SK-N-SH treated with all-trans-retinoic acid at 6 μM for 48 hours (cell line): Measurements from ENCODE around the gene SLC9A2.

Experiments used
- ATAC-seq: fragments of 200-7000 bp; cut with Tn5 transposase; 3 replicates; pipeline ENCODE4 v1.9.1; 2020; ENCODE audit warnings: mild to moderate bottlenecking, moderate library complexity
- ARNTL ChIP-seq: fragments of 450-650 bp; formaldehyde crosslinking; IDR thresholded peaks from 2 replicates; pipeline ENCODE4 v1.5.0; 2020; ENCODE audit warnings: low read depth, mild to moderate bottlenecking, moderate library complexity, borderline replicate concordance
- BACH2 ChIP-seq: fragments of 250-450 bp; sonication (Bioruptor Pico); IDR thresholded peaks from 2 replicates; pipeline ENCODE4 v1.9.0; 2021; ENCODE audit warnings: mild to moderate bottlenecking, borderline replicate concordance
- CREB5 ChIP-seq: fragments of 250-450 bp; sonication (Bioruptor Pico); IDR thresholded peaks from 2 replicates; pipeline ENCODE4 v1.5.1; 2020; ENCODE audit warnings: low read depth, mild to moderate bottlenecking, moderate library complexity
- CSDC2 ChIP-seq: fragments of 250-450 bp; sonication (Bioruptor Pico); IDR thresholded peaks from 2 replicates; pipeline ENCODE4 v1.5.0; 2020; ENCODE audit warnings: mild to moderate bottlenecking, moderate library complexity
- CSRNP3 ChIP-seq: fragments of 250-450 bp; sonication (Bioruptor Pico); IDR thresholded peaks from 2 replicates; pipeline ENCODE4 v1.5.1; 2021; ENCODE audit warnings: mild to moderate bottlenecking, moderate library complexity
- ESRRG ChIP-seq: fragments of 250-450 bp; sonication (Bioruptor Pico); IDR thresholded peaks from 2 replicates; pipeline ENCODE4 v1.6.1; 2021; ENCODE audit warnings: mild to moderate bottlenecking
- GLIS3 ChIP-seq: fragments of 250-450 bp; sonication (Bioruptor Pico); IDR thresholded peaks from 2 replicates; pipeline ENCODE4 v1.5.0; 2020; ENCODE audit warnings: mild to moderate bottlenecking, moderate library complexity
- OSR1 ChIP-seq: fragments of 250-450 bp; sonication (Bioruptor Pico); IDR thresholded peaks from 2 replicates; pipeline ENCODE4 v1.8.0; 2022; ENCODE audit warnings: moderate library complexity, mild to moderate bottlenecking, inconsistent platforms
- PATZ1 ChIP-seq: fragments of 250-450 bp; sonication (Bioruptor Pico); IDR thresholded peaks from 2 replicates; pipeline ENCODE4 v1.8.0; 2020; ENCODE audit warnings: mild to moderate bottlenecking, moderate library complexity, borderline replicate concordance
- PPARA ChIP-seq: fragments of 250-450 bp; sonication (Bioruptor Pico); IDR thresholded peaks from 2 replicates; pipeline ENCODE4 v1.5.0; 2020; ENCODE audit warnings: mild to moderate bottlenecking, borderline replicate concordance
- RARB ChIP-seq: fragments of 250-450 bp; sonication (Bioruptor Pico); IDR thresholded peaks from 2 replicates; pipeline ENCODE4 v1.8.0; 2021; ENCODE audit warnings: mild to moderate bottlenecking, moderate library complexity
- SNAI2 ChIP-seq: fragments of 250-450 bp; sonication (Bioruptor Pico); IDR thresholded peaks from 2 replicates; pipeline ENCODE4 v1.5.0; 2020; ENCODE audit warnings: mild to moderate bottlenecking, moderate library complexity
- TCF4 ChIP-seq: fragments of 250-450 bp; sonication (Bioruptor Pico); IDR thresholded peaks from 2 replicates; pipeline ENCODE4 v1.8.0; 2021; ENCODE audit warnings: mild to moderate bottlenecking, moderate library complexity, borderline replicate concordance
- TOX ChIP-seq: fragments of 250-450 bp; sonication (Bioruptor Pico); IDR thresholded peaks from 2 replicates; pipeline ENCODE4 v1.8.0; 2021; ENCODE audit warnings: mild to moderate bottlenecking, moderate library complexity, borderline replicate concordance
- ZC3H10 ChIP-seq: fragments of 250-450 bp; sonication (Bioruptor Pico); IDR thresholded peaks from 2 replicates; pipeline ENCODE4 v1.5.1; 2021; ENCODE audit warnings: mild to moderate bottlenecking, moderate library complexity
- ZFP3 ChIP-seq: fragments of 250-450 bp; sonication (Bioruptor Pico); IDR thresholded peaks from 2 replicates; pipeline ENCODE4 v1.5.0; 2020; ENCODE audit warnings: mild to moderate bottlenecking, moderate library complexity
- ZFP30 ChIP-seq: fragments of 450-650 bp; formaldehyde crosslinking; IDR thresholded peaks from 2 replicates; pipeline ENCODE4 v1.5.0; 2022; ENCODE audit warnings: mild to moderate bottlenecking, moderate library complexity
- ZNF565 ChIP-seq: fragments of 450-650 bp; formaldehyde crosslinking; conservative IDR thresholded peaks from 2 replicates; pipeline ENCODE4 v1.5.0; 2020; ENCODE audit warnings: low read depth, mild to moderate bottlenecking, moderate library complexity
- ZNF8 ChIP-seq: fragments of 450-650 bp; formaldehyde crosslinking; IDR thresholded peaks from 2 replicates; pipeline ENCODE4 v1.5.0; 2020; ENCODE audit warnings: mild to moderate bottlenecking, moderate library complexity

SLC9A2 gene

GRCh38 chr2:102582845-102583244 lies 36.5 kb upstream of the SLC9A2 start:
- TF ChIP-seq CREB5 (CRISPR knock-in tag) (no peak), TOX (CRISPR knock-in tag) (no peak), PPARA (CRISPR knock-in tag) (no peak), GLIS3 (CRISPR knock-in tag) (no peak), SNAI2 (CRISPR knock-in tag) (no peak), ZFP30 (no peak), ZC3H10 (CRISPR knock-in tag) (no peak)
- ATAC-seq, result no peak

GRCh38 chr2:102585847-102586404 lies 33.4 kb upstream of the SLC9A2 start:
- ATAC-seq, result no peak
- TF ChIP-seq ZNF8 (CRISPR knock-in tag) (no peak), TOX (CRISPR knock-in tag) (no peak), PPARA (CRISPR knock-in tag) (no peak), TCF4 (CRISPR knock-in tag) (no peak), OSR1 (CRISPR knock-in tag) (no peak), ZNF565 (CRISPR knock-in tag) (no peak), BACH2 (CRISPR knock-in tag) (no peak), CREB5 (CRISPR knock-in tag) (no peak), ESRRG (CRISPR knock-in tag) (no peak)

GRCh38 chr2:102588213-102588939 lies 31.0 kb upstream of the SLC9A2 start:
- TF ChIP-seq PATZ1 (CRISPR knock-in tag) (no peak), ZFP3 (no peak), GLIS3 (CRISPR knock-in tag) (no peak), TOX (CRISPR knock-in tag) (no peak), ESRRG (CRISPR knock-in tag) (no peak), TCF4 (CRISPR knock-in tag) (no peak)
- no peak for ATAC-seq

GRCh38 chr2:102589444-102589843 lies 29.9 kb upstream of the SLC9A2 start:
- ATAC-seq, result no peak

GRCh38 chr2:102591491-102592045 lies 27.8 kb upstream of the SLC9A2 start:
- TF ChIP-seq PATZ1 (CRISPR knock-in tag), result no peak
- no peak for TF ChIP-seq ZC3H10 (CRISPR knock-in tag)
- TF ChIP-seq TCF4 (CRISPR knock-in tag), result no peak
- no peak for TF ChIP-seq RARB
- no peak for TF ChIP-seq ZNF8 (CRISPR knock-in tag)
- TF ChIP-seq ZFP3, result no peak
- TF ChIP-seq CSDC2 (CRISPR knock-in tag), result no peak
- no peak for TF ChIP-seq CSRNP3
- TF ChIP-seq PPARA (CRISPR knock-in tag), result no peak
- ATAC-seq, result no peak

More at GRCh38 chr2:102589444-102589843, 29.9 kb upstream of the SLC9A2 start:
- TF ChIP-seq ARNTL (CRISPR knock-in tag) (no peak), ZFP3 (peak; percentile 88)
